ENCODE results near the gene ENTR1.

ENTR1 gene

DNA sequence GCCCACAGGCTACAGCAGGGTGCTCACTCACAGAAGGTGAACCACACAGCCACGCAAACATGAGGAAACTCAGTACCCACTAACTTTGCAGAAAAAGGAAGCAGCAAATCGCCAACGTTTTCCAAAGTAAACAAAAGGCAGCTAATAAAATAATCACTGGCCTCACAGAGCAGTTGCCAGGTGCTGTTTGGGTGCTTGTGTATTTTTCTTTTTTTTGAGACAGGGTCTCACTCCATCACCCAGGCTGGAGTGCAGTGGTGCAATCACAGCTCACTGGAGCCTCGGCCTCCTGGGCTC, 14.2 kb downstream of the ENTR1 start:
- DNase-seq (no peak), ATAC-seq (no peak)
- Mint-ChIP-seq H3K4me3 (no peak overlapping the region), H3K27me3 (no peaks in the 10 kb centered on the region), H3K27ac (no peak overlapping the region), H3K9me3 (no peaks in the 10 kb centered on the region), H3K4me1 (peaks cover 32% of the 10 kb centered on the region)

DNA sequence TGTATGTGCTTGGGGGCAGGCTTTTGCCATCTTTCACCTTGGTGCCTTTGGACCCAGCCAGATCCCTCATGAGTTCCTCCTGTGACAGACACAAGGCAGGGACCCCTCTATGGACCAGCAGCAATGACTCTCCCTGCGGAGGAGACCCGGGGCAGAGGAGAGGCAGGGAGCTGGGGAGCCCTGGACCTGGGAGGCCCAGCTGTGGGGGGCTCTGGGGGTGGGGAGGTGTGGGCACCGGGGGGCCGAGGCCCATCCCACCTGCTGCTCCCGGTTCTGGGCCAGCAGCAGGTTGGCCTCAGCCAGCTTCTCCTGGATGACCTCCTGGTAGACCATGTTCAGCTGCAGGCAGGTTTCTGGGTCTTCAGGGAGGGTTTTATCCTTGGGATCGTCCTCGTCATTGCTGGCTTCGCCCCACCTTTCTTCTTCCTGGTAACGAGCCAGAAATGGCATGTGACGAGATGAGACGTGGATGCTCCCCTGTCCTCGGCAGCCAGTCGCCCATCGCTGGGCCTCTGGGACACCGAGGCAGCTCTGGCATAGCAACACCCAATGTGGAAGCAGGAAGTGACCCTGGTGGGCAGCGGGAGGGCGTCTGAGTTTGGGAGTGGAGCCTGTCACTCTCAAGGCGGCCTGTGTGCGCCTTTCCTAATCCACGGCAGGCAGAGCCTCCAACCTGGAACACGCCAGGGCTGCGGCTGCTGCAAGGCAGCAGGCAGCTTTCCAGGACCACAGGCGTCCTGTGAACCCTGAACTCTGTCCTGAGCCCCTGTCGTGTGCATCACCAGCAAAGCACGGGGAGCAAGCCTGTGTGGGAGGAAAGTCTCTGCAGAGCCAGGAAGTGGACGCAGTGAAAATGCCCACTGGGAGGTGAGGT, 14.8 kb downstream of the ENTR1 start:
- ATAC-seq (no peak), DNase-seq (no peak)
- no peaks in the 10 kb centered on the region for H3K9me3 Mint-ChIP-seq
- no peak overlapping the region for H3K27ac Mint-ChIP-seq
- H3K27me3 Mint-ChIP-seq = no peaks in the 10 kb centered on the region
- H3K4me3 Mint-ChIP-seq = no peak overlapping the region
- peaks cover 26% of the 10 kb centered on the region for H3K4me1 Mint-ChIP-seq

DNA sequence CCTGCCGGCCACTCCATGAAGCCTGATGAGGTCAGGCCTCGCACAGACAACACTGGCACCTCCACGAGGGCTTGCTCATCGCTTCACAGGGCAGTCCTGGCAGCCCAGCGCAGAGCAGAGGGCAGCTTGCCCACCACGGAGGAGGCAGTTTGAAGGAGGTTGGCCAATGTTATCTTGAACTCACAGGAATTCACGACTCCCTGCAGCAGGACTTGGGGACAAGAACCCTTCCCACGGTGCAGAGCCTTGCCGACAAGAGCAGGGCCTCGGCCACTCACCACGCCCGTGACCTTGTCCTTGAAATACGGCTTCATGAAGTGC, 15.4 kb downstream of the ENTR1 start:
- Mint-ChIP-seq H3K27me3 (no peaks in the 10 kb centered on the region), H3K9me3 (no peaks in the 10 kb centered on the region), H3K4me1 (peaks cover 23% of the 10 kb centered on the region), H3K27ac (no peak overlapping the region), H3K4me3 (no peak overlapping the region)
- DNase-seq (no peak), ATAC-seq (no peak)

DNA sequence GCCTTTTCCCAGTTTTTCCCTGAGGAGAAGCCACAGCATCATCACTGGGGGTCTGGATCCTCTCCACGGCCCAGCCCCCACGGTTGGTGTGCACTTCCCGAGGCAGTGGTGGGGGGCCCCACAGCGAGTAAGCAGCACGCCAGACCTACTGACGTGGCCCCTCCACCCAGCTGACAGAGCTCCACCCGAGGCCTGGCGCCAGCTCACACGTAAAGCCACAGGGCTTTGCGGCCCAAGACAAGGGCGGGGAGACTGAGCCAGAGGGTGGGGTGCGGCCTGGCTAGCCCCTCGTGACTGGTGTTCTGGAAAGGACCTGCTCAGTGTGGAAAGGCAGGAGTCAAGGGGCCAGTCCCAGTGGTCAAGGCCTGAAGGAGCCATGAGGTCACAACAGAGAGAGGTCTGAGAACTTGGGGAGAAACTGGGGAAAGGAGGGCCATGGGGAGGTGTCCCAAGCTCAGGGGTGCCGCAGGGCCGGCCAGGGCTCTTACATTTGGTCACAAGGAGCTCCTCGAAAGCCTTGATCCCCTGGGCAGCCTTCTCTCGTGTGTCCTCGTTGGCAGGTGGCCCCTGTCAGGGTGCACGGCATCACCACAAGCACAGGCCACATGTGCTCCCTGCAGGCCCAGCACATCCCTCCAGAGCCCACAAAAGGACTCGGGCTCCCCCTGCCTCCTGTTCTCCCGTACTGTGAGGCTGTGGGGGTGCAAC, 15.9 kb downstream of the ENTR1 start:
- Mint-ChIP-seq H3K4me1 (peaks cover 23% of the 10 kb centered on the region), H3K27me3 (no peaks in the 10 kb centered on the region), H3K4me3 (no peak overlapping the region), H3K9me3 (no peaks in the 10 kb centered on the region), H3K27ac (peak overlapping the region in 1 of 2 donors; percentile 12)
- ATAC-seq (no peak), DNase-seq (no peak)

DNA sequence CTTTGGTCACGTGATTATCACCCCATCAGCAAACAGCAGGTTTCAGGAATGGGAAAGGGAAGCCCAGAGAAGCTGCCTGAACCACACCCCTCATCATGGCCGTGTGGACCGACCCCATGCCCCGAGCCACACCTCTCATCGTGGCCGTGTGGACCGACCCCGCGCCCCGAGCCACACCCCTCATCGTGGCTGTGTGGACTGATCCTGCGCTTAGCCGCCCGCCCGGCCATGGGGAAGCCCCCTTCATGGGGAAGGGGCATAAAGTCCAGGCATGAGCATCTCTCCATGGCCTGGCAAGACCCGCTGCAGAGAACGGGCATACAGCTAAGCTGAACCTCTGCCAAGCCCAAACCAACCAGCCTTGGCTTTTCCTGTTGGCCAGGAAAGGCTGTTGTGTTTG, 16.9 kb downstream of the ENTR1 start:
- no peaks in the 10 kb centered on the region for H3K27me3 Mint-ChIP-seq
- peak overlapping the region in 1 of 2 donors; percentile 27 for H3K27ac Mint-ChIP-seq
- DNase-seq (no peak), ATAC-seq (no peak)
- H3K4me3 Mint-ChIP-seq = no peak overlapping the region
- no peaks in the 10 kb centered on the region for H3K9me3 Mint-ChIP-seq
- peaks cover 13% of the 10 kb centered on the region for H3K4me1 Mint-ChIP-seq

DNA sequence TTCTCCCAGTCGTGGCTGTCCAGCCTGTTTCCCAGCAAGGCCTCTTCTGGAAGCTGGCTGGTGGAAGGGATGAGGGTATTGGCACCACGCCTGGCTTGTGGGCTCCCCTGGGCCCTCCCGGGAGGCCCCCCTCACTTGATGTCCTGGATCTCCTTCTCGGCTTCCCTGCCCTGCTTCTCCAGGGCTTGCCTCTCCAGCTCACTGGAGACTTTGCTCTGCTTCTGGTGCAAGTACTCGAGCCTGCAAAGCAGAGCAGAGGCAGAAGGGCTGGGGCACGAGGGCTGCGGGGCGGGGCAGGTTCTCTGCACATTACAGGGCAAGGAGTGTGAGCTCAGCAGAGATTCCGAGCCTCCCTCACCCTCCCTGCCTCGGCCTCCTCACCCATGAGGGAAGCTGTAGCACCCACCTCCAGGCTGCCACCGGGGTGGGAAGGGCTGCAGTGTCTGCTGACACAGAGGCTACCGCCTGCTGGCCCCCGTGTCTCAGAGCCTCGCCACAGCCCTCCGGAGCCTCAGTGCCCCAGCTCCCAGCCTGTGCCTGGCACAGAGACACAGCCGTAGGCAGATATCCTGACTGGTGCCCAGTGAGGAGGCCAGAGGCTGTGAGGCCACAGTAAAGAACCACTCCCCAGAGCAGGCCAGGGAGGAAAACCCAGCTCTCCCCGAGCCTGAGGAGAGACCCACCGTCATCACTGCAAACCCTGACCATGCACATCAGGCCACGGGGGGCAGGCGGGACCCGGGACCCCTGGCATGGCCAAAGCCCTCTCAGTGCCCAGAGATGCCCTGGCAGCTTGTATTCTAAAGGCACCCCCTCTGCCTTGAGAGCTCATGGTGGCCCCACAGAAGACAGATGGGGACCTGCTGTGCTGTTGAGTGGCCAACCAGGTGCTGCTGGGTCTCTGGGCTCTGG, 17.6 kb downstream of the ENTR1 start:
- ATAC-seq (no peak), DNase-seq (no peak)
- Mint-ChIP-seq H3K27me3 (no peaks in the 10 kb centered on the region), H3K27ac (peak overlapping the region in 1 of 2 donors; percentile 27), H3K4me1 (peaks cover 7% of the 10 kb centered on the region), H3K4me3 (no peak overlapping the region), H3K9me3 (no peaks in the 10 kb centered on the region)

DNA sequence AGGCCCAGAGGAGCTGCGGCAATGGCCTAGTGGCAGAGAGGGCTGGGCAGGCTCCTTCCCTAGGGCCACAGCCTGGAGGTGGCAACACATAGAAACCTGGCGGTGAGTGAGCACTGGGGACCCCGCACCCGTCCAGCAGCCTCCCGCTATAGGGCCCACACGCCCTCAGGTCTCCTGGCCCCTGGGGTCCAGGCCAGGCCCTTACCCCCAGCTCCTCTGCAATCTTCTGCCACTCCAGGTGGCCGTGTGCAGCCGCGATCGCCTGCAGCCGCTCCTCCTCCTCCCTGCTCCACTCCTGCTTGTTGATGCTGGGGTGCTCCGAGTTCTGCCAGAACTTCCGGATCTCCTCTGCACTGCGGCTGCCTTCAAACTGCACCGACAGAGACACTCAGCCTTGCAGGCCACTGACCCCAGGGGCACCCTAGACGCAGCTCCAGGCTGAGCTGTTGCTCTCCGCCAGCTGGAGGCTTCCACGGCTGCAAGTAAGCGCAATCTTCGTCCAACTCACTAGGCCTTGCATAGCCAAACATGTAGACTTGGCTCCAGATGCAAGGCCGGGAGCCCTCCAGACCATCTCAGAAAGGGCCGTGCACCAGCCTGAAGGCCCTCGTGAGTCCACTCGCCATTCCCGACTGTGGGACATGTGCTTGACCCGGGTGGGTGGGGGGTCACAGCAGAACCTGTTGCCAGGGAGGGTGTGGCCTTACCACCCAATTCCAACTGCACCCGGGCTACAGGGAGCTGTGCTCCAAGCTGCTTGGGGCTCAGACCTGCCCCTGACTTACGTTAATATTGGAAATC, 18.5 kb downstream of the ENTR1 start:
- no peak for DNase-seq
- no peak for ATAC-seq
- no peak overlapping the region for H3K4me3 Mint-ChIP-seq
- H3K27me3 Mint-ChIP-seq = no peaks in the 10 kb centered on the region
- H3K4me1 Mint-ChIP-seq = peaks cover 9% of the 10 kb centered on the region
- no peak overlapping the region for H3K27ac Mint-ChIP-seq
- H3K9me3 Mint-ChIP-seq = no peaks in the 10 kb centered on the region

DNA sequence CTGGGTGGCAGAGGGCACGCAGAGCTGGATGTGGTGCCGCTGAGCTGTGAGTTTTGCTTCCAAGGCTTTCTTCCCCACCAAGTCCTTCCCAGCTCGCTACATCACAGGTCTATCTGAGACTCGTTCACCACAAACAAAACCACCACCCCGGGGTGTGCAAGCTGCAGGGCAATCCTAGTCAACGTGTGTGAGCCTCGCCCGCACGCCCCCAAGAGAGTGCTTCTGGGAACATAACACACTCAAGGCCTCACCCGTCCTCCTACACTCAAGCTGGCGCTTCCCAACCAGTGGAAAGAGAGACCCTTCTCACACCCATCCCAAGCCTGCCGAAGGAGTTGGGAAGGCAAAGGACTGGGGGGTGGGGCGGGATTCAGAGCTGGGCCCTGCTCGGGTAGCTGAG, 21.0 kb downstream of the ENTR1 start:
- ATAC-seq = no peak
- H3K27me3 Mint-ChIP-seq = no peaks in the 10 kb centered on the region
- H3K9me3 Mint-ChIP-seq = no peaks in the 10 kb centered on the region
- no peak overlapping the region for H3K4me3 Mint-ChIP-seq
- no peak overlapping the region for H3K27ac Mint-ChIP-seq
- DNase-seq = no peak
- peaks cover 28% of the 10 kb centered on the region for H3K4me1 Mint-ChIP-seq

DNA sequence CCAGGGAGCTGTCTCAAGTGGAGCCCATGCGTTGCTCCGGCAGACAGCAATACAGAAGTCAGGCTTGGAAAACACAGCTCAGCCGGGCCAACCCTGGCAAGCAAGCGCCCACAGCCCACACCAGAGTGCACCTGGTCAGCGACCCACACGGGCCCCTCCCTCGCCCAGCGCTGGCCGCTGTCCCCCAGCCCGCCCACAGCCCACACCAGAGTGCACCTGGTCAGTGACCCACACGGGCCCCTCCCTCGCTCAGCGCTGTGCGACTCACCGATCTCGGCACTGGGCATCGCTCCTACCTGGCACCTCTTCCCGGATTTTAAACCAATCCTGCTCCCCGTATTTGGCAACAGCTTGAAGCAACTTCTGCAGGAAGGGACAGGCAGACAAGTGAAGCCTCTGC, 23.2 kb downstream of the ENTR1 start:
- no peak for ATAC-seq
- no peak for DNase-seq
- H3K27ac Mint-ChIP-seq = no peak overlapping the region
- H3K27me3 Mint-ChIP-seq = no peaks in the 10 kb centered on the region
- H3K4me1 Mint-ChIP-seq = peaks cover 34% of the 10 kb centered on the region
- no peaks in the 10 kb centered on the region for H3K9me3 Mint-ChIP-seq
- no peak overlapping the region for H3K4me3 Mint-ChIP-seq

DNA sequence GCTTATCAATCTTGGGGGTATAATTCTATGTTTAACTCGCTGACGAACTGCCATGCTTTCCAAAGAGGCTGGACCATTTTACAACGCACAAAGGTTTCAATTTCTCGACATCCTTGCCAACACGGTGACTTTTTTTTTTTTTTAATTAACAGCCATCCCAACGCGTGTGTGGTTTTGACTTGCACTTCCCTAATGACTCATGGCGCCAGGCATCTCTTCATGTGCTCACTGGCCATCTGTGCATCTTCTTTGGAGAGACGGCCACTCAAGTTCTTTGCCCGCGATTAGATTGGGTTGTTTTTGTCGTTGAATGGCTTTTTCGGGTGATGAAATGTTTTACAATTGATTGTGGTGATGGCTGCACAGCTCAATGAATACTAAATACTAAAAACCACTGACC, 24.4 kb downstream of the ENTR1 start:
- H3K4me1 Mint-ChIP-seq = peaks cover 34% of the 10 kb centered on the region
- no peak for ATAC-seq
- H3K27me3 Mint-ChIP-seq = no peaks in the 10 kb centered on the region
- no peak for DNase-seq
- H3K4me3 Mint-ChIP-seq = peak overlapping the region in 1 of 2 donors; percentile 10
- no peaks in the 10 kb centered on the region for H3K9me3 Mint-ChIP-seq
- peak overlapping the region; percentile 31 to 37 for H3K27ac Mint-ChIP-seq

DNA sequence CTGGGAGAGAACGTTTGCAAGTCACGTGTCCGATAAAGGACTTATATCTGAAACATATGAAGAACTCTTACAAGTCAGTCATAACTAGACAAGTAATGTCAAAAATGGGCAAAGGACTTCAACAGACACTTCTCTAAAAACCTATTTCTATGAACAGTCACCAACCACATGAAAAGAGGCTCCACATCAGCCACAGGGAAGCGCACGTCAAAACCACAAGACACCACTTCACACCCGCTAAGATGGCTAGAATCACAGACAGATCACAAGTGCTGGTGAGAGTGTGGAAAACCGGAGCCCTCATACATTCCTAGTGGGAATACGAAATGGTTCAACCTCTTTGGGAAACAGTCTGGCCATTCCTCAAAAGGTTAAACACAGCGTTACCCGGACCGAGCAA, 25.4 kb downstream of the ENTR1 start:
- H3K4me1 Mint-ChIP-seq = peaks cover 34% of the 10 kb centered on the region
- DNase-seq (peak; percentile 51 to 70), ATAC-seq (peak; percentile 95)
- no peaks in the 10 kb centered on the region for H3K27me3 Mint-ChIP-seq
- H3K4me3 Mint-ChIP-seq = peak overlapping the region; percentile 14 to 58
- no peaks in the 10 kb centered on the region for H3K9me3 Mint-ChIP-seq
- H3K27ac Mint-ChIP-seq = peak overlapping the region; percentile 27 to 80

DNA sequence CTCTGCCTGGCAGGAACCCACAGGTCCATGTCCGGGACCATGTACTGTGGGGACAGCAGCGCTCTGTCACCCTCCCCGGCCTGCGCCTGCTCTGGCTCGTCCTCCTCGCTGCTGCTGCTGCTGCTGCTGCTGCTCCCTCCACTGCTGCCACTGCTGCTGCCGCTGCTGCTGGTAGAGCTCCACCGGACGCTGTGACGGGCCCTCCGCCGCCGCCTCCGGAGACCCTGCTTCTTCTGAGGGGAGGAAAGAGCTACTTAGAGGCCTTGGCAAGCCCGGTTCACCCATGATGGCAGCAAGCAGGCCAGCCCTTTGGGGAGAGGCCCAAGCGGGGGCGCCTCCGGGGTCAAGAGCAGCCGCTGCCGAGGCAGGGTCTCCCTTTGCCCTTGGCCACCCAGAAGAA, 27.0 kb downstream of the ENTR1 start:
- no peak for ATAC-seq
- peaks cover 34% of the 10 kb centered on the region for H3K4me1 Mint-ChIP-seq
- H3K27me3 Mint-ChIP-seq = no peaks in the 10 kb centered on the region
- H3K9me3 Mint-ChIP-seq = no peaks in the 10 kb centered on the region
- DNase-seq = no peak
- H3K27ac Mint-ChIP-seq = no peak overlapping the region
- no peak overlapping the region for H3K4me3 Mint-ChIP-seq

DNA sequence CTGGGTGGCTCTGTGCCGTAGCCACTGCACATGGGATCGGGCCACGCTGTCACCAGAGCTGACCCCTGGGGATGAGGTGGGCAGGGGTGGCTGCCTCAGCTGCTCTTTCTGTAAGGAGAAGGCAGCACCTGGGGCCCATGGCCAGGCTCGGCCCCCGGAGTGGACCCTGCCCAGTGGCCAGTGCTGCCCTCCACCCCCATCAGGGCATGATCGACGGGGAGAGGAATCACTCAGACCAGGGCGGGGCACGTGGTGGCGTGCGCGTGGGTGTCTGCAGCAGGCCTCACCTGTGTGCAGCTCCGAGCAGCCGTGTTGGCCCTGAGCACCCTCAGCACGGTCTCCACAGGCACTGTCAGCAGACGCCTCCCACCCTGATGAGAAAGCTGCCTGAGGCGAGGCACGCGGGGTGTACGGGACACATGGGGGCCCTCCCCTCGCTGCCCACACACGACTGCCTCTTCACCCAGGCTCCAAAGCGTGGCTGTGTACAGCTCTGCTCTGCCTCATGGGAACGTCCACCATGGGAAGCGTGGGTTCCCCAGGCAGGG, 28.4 kb downstream of the ENTR1 start:
- H3K27me3 Mint-ChIP-seq = no peaks in the 10 kb centered on the region

DNA sequence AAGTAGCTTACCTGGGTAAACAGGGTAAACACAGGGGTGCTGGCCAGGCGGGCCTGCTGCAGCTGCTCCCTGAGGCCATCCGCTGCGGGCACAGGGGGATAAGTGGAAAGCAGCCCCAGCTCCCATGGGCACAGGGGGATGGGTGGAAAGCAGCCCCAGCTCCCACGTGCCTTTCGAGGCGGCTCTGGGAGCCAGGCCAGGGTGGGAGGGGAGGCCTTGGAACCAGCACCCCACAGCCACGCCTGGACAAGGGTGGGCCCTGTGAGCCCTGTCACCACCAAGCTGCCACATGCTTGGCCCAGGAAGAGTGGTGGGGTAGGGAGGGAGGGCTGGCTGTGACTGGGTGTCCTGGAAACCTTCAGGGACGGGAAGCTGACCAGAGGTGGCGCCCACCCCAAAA, 29.1 kb downstream of the ENTR1 start:
- Mint-ChIP-seq H3K4me3 (no peak overlapping the region), H3K27ac (no peak overlapping the region), H3K9me3 (no peaks in the 10 kb centered on the region), H3K4me1 (peaks cover 26% of the 10 kb centered on the region), H3K27me3 (no peaks in the 10 kb centered on the region)
- DNase-seq (no peak), ATAC-seq (no peak)

More for the DNA sequence above, 28.4 kb downstream of the ENTR1 start:
- no peaks in the 10 kb centered on the region for H3K9me3 Mint-ChIP-seq
- ATAC-seq = no peak
- DNase-seq = no peak
- H3K27ac Mint-ChIP-seq = peak overlapping the region in 1 of 2 donors; percentile 59
- H3K4me3 Mint-ChIP-seq = no peak overlapping the region
- H3K4me1 Mint-ChIP-seq = peaks cover 28% of the 10 kb centered on the region

DNA sequence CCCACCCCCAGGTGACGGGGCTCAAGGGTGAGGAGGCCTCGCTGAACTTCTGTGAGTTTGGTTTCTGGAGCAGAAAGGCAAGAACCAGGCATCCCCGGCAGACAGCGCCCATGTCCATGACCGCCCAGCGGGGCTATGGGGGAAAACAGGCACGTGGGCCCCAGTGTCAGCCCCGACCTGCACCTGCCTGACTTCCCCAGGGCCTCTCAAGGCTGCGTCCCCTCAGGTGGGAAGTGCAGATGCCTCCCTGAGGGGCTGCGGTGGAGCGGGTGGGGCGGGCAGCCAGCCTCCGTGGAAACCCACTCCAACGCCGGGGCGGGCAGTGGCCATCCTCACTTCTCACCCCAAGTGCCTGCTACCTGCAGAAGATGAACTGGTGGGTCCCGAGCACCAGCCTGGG, 30.0 kb downstream of the ENTR1 start:
- Mint-ChIP-seq H3K27me3 (no peaks in the 10 kb centered on the region), H3K9me3 (no peaks in the 10 kb centered on the region), H3K4me1 (peaks cover 16% of the 10 kb centered on the region), H3K27ac (no peak overlapping the region), H3K4me3 (no peak overlapping the region)
- DNase-seq (no peak), ATAC-seq (no peak)
